Measurements from ENCODE around the gene SCGB1A1.

Gene SCGB1A1, protein sequence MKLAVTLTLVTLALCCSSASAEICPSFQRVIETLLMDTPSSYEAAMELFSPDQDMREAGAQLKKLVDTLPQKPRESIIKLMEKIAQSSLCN

DNA sequence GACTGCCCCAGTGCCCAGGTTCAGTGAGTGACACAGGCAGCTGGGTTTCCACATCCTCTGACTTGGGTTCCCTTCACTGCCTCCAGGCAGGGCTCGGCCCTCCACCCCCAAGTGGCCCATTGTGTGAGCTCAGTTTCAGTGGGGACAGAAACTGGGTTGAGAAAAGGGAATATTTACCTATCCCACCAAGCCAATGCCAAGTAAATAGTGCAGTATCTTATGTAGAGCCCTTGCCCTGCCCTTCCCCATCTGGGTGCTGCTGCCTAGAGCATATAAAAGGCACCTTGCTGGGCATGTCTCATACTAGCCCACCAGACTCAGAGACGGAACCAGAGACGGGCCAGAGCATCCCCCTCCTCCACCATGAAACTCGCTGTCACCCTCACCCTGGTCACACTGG lies at the start of gene SCGB1A1:
TSS of gene SCGB1A1 (plus strand) at position 301 of the 400 bp plus-strand sequence. CDS start at position 364, 63 bp downstream.
- H3F3A ChIP-seq (ENCODE audit: insufficient read depth, low read length), result no peaks in the 10 kb centered on the region
- H2AFZ ChIP-seq (ENCODE audit: low read length), result no peak within 1 kb of the TSS
- no peak within 1 kb of the TSS for H3K4me3 ChIP-seq (ENCODE audit: low read depth, low read length, poor library complexity, severe bottlenecking)
- no peak within 1 kb of the TSS for H3K9ac ChIP-seq (ENCODE audit: low read length)
- no peaks in the 10 kb centered on the region for H3K36me3 ChIP-seq (ENCODE audit: insufficient read depth, low read length)
- H4K20me1 ChIP-seq (ENCODE audit: insufficient read depth, low read length), result no peaks in the 10 kb centered on the region
- TF ChIP-seq EZH2 (IDR thresholded peaks at IDR 0.05; ENCODE audit: borderline replicate concordance, low read length), result no peak
- no peak for TF ChIP-seq CTCF (IDR thresholded peaks at IDR 0.05; ENCODE audit: low read length)
- no peaks in the 10 kb centered on the region for H3K79me2 ChIP-seq (ENCODE audit: insufficient read depth, low read length)
- 0 out of 2 replicates have a peak, but pooled peaks cover 9% of the 10 kb centered on the region for H3K27me3 ChIP-seq (ENCODE audit: insufficient read depth, low read length)
- no peak within 1 kb of the TSS for H3K27ac ChIP-seq (ENCODE audit: low read depth, low read length, poor library complexity, severe bottlenecking)
- no peaks in the 10 kb centered on the region for H3K4me1 ChIP-seq (ENCODE audit: insufficient read depth, low read length, severe bottlenecking)
- H3K4me2 ChIP-seq (ENCODE audit: low read length), result no peak within 1 kb of the TSS
- no peaks in the 10 kb centered on the region for H3K9me2 ChIP-seq (ENCODE audit: low read depth, low read length)
- H3K9me3 ChIP-seq (ENCODE audit: low read length), result no peaks in the 10 kb centered on the region

DNA sequence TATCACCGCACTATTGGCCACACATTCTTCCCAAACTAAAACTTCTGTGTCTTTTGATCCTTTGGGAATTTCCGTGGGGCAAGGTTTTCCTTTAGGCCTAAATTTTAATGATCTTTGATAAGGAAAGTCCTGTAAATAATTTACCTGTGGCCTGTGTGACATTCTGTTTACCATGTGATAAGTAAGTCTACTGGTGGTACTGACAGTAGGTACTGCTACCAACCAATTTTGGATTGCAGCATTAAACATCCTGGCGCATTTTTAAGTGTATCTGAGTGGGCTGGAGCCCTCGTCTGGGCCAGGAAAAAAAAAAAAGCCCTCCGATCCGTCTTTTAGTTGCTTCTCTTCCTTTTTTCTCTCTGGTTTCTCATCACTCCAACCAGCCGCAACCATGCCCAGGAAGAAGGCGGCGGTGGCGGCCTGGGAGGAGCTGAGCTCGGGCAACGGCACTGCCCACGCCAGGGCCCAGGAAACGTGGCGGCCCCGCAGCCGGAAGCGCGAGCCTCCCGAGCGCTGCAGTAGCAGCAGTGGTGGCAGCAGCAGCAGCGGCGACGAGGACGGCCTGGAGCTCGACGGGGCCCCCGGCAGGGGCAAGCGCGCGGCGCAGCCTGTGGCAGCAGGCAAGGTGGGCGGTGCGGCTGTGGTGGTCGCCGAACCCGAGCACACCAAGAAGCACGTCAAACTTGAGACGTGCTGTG lies 47.9 kb upstream of the SCGB1A1 start:
- Histone ChIP-seq H3K27ac (ENCODE audit: low read depth, low read length, poor library complexity, severe bottlenecking) (no peak overlapping the region), H3K9ac (ENCODE audit: low read length) (no peak overlapping the region), H2AFZ (ENCODE audit: low read length) (no peak overlapping the region), H3F3A (ENCODE audit: insufficient read depth, low read length) (no peaks in the 10 kb centered on the region), H3K9me3 (ENCODE audit: low read length) (no peaks in the 10 kb centered on the region), H3K9me2 (ENCODE audit: low read depth, low read length) (no peaks in the 10 kb centered on the region), H3K4me2 (ENCODE audit: low read length) (no peak overlapping the region), H3K27me3 (ENCODE audit: insufficient read depth, low read length) (no peaks in the 10 kb centered on the region), H3K36me3 (ENCODE audit: insufficient read depth, low read length) (no peaks in the 10 kb centered on the region), H3K4me1 (ENCODE audit: insufficient read depth, low read length, severe bottlenecking) (no peaks in the 10 kb centered on the region), H3K79me2 (ENCODE audit: insufficient read depth, low read length) (no peaks in the 10 kb centered on the region), H4K20me1 (ENCODE audit: insufficient read depth, low read length) (no peaks in the 10 kb centered on the region), H3K4me3 (ENCODE audit: low read depth, low read length, poor library complexity, severe bottlenecking) (no peak overlapping the region)
- TF ChIP-seq CTCF (IDR thresholded peaks at IDR 0.05; ENCODE audit: low read length), result no peak
- TF ChIP-seq EZH2 (IDR thresholded peaks at IDR 0.05; ENCODE audit: borderline replicate concordance, low read length), result no peak

- no peaks in the 10 kb centered on the region for H3K36me3 ChIP-seq (ENCODE audit: insufficient read depth, low read length)
- no peaks in the 10 kb centered on the region for H3K4me1 ChIP-seq (ENCODE audit: insufficient read depth, low read length, severe bottlenecking)
- H3K9ac ChIP-seq (ENCODE audit: low read length), result no peak overlapping the region
- no peaks in the 10 kb centered on the region for H3K79me2 ChIP-seq (ENCODE audit: insufficient read depth, low read length)
- no peak overlapping the region for H3K27ac ChIP-seq (ENCODE audit: low read depth, low read length, poor library complexity, severe bottlenecking)
- H3F3A ChIP-seq (ENCODE audit: insufficient read depth, low read length), result no peaks in the 10 kb centered on the region
- H3K4me2 ChIP-seq (ENCODE audit: low read length), result peak overlapping the region; percentile 16; the same call in 1 of the 2 replicates
- no peak overlapping the region for H3K4me3 ChIP-seq (ENCODE audit: low read depth, low read length, poor library complexity, severe bottlenecking)
- no peak overlapping the region for H2AFZ ChIP-seq (ENCODE audit: low read length)
- H3K27me3 ChIP-seq (ENCODE audit: insufficient read depth, low read length), result no peaks in the 10 kb centered on the region
- TF ChIP-seq EZH2 (IDR thresholded peaks at IDR 0.05; ENCODE audit: borderline replicate concordance, low read length), result no peak
- TF ChIP-seq CTCF (IDR thresholded peaks at IDR 0.05; ENCODE audit: low read length), result no peak
- no peaks in the 10 kb centered on the region for H3K9me3 ChIP-seq (ENCODE audit: low read length)
- no peaks in the 10 kb centered on the region for H3K9me2 ChIP-seq (ENCODE audit: low read depth, low read length)
- H4K20me1 ChIP-seq (ENCODE audit: insufficient read depth, low read length), result no peaks in the 10 kb centered on the region
Observed at GRCh38 chr11:62372871-62373270, 46.0 kb upstream of the SCGB1A1 start.
